8988T (cell line): ENCODE results near the gene JHY.

Experiments used
- DNase-seq: peaks from one replicate; pipeline ENCODE4 v3.0.0; 2011

JHY gene

DNA sequence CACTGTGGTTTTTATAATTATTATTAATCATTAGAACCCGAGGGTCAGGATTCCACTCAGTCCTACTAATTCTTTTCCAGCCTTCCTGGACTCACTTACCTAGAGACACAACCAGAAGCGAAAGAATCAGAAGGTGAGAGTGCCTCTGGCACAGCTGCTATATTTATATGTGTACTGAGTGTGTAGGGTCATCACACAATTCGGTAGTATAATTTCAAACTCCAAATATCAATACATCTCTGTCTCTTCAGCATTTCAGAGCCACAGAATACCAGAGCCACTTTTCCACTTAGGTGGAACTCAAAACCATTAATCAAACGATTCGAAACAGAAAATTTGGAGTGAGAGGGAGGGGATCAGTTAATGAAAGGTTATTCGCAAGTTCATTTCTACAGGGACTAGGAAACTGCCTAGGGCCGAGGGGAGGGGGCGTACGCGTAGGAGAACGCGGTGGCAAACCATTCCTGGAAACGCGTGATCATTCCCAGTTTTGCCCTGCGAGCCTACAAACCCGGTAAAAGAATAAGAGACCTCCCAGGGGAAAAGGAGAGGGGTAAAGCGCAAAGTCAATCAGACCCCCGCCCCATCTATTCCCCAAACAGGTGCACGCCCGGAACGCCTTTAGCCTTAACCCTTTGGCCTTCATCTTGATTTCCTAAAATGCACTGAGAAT is 93.6 kb downstream of the JHY start:
- no peak for DNase-seq

DNA sequence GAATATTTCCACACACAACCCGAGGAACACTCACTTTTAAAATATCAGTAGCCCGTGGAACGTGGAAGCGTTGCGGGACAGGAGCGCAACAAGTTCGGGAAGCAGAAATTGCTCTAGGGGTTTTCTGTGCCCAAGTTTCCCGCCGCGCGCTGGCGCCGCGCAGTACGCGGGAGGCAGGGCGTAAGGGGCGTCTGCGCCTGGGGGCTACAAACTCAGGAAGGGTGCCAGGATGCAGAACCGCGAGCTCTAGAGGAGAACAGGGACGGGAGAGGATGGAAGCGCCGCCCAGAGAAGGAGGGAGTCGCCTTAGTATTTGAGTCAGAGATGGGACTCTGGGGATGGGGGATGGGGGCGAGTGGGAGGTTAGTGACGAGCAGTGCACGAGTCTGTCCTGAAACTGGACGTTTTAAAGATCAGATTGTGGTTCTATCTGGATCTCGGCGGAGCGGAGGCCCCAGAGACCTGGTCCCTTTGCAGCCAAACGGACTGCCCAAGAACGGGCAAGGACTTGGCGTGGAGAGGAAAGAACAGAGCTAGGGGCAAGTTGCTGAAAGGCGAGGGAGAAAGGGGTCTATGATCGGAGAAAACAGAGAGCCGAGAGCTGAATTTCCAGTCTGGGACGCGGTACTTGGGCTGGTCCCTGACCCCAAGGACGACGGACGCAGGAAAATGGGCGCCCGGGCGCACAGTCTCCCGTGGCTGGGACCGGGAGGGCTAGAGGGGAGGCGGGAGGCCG is 94.3 kb downstream of the JHY start:
- DNase-seq, result no peak

- no peak for DNase-seq
Observed at GRCh38 chr11:122977470-122978298, 95.1 kb downstream of the JHY start.

GRCh38 chr11:122978299-122978620 is 95.7 kb downstream of the JHY start:
- no peak for DNase-seq

DNA sequence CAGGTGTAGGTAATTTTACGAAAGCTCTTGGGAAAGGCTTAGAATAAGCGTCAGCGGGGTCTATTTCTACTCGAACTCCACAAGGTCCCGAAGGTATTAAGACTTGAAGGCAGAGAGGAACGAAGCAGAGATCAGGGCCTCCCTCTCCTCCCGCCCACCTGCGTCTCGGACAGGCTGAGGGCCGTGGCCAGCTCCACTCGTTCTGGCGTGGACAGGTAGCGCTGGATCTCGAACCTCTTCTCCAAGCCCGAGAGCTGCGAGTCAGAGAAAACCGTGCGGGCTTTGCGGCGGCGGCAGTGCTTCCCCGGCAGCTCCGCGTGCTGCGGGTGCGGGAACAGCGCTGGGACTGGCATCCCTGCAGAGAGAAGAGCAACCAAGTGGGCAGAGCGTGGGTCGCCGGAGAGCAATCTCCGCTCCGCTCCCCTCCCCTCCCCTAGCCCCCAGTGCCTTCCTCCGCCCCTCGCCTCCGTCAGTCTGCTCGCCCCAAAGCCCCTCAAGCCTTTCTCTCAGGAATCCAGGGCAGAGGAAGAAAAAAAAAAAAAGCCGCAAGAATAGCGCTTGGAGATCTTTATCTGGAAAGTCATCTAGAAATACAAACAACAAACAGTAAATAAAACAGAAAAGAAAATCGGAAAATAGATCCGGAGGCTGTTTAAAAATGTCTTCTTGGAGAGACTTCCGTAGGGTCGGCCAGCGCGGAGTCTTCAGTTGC is 96.7 kb downstream of the JHY start:
- no peak for DNase-seq

DNA sequence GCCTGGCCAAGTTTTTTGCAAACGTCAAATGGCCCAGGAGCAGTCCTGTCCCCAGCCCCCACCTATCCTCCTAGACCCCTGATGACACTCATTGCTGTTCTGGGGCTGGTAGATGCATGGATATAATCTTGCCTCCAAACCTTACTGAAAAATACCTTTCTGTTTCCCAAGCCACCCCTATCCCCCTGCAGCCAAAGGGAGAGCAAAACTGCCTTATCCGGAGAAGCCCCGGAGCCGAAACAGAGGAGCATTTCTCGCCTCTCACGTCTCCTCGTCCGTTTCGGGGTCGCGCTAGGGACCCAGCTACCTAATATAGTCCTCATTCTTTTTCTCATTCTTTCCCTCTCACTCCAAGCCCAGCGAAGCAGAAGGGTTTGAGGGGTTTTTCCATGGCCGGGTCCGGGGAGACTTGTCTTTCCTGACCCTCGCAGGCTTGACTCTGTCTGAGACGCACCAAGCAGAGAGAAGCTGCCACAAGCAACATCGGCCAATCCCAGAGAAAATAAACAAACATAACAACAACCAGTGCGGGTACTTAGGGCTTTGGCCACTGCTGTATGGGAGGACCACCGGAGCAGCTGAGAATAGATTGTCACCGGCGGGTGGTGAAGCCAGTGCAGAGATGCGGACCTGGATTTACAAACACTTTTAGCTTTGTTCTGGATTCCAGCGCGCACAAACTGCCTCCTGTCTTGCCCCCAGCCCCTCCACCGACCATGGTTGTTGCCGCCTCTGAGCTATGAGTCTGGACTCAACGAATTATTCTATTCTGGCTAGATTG is 97.4 kb downstream of the JHY start:
- DNase-seq, result no peak

DNA sequence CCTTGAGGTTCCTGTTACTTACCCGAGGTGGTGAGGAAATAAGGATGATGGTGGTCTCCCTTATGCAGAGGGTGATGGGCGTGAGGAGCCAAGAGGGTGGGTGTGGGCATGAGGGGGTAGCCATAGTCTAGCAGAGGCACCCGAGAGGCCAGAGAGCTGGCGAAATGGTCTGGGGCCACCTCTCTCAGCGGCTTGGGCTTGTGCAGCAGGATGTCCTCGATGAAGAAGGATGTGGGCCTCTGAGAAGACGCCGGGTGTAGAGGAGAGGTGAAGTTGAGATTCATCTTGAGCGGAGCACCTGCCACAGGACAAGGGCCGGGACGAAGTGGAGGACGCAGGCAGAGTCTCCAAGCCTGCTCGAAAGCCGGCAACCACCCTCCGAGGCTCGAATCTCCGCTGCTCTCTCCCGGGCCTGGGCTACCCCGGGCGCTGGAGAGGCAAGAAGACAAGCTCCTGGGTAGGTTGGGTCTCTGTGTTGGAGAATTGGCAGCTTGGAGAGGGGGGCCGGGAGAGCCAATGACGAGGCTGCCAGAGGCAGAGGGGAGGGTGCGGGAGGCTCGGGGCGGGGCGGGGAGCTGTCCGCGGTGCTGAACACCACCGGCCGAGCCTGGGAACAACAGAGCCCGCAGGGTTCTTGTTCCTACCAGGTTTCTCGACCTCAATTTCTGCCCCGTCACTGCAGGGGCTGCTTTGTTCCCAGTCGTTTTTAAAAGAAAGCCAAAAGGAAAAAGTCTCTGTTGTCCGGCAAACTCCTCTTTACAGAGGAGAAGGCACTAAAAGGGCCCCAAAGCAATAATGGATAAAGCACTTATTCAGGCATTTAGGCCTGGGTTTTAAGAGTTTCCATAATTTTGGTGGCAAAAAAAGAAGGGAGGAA is 99.1 kb downstream of the JHY start, which contains the start of gene BSX:
BSX (minus strand) TSS at position 447 of the 877 bp plus-strand sequence; CDS start at position 284, 163 bp downstream.
- peak; percentile 70 for DNase-seq

GRCh38 chr11:122983438-122984185 is 101.1 kb downstream of the JHY start:
- DNase-seq, result no peak

GRCh38 chr11:122984186-122985011 is 101.8 kb downstream of the JHY start:
- DNase-seq, result peak; percentile 70

DNA sequence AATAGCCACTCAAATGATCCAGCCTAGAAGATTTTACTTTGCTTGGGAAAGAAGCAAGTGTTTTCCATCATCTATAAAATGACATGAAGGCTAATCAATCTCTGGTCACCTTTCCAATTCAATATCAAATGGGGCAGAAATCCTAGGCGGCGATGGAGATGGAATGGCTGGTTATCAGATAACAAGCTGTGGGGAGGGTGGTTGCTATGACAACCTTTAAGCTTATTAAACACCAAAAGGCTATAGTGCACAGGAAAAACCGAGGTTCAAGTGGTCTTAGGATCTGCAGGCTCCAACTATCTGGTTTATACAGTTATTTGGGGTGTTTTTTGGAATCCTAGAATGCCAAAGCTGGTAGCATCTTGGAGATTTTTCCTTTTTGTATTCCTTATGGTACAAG is 113.0 kb downstream of the JHY start:
- DNase-seq, result no peak

GRCh38 chr11:122998727-122999366 is 116.3 kb downstream of the JHY start:
- DNase-seq, result no peak

GRCh38 chr11:123000721-123001120 is 118.2 kb downstream of the JHY start:
- DNase-seq, result no peak

GRCh38 chr11:123006860-123007542 is 124.4 kb downstream of the JHY start:
- DNase-seq, result no peak
